Effector CD8-positive, alpha-beta T cell (primary cell): ENCODE results near the gene CCDC57.

Experiments used
- DNase-seq: peaks from one replicate; lab custom pipeline; 2025; lab: John Stamatoyannopoulos, UW

CCDC57 gene

DNA sequence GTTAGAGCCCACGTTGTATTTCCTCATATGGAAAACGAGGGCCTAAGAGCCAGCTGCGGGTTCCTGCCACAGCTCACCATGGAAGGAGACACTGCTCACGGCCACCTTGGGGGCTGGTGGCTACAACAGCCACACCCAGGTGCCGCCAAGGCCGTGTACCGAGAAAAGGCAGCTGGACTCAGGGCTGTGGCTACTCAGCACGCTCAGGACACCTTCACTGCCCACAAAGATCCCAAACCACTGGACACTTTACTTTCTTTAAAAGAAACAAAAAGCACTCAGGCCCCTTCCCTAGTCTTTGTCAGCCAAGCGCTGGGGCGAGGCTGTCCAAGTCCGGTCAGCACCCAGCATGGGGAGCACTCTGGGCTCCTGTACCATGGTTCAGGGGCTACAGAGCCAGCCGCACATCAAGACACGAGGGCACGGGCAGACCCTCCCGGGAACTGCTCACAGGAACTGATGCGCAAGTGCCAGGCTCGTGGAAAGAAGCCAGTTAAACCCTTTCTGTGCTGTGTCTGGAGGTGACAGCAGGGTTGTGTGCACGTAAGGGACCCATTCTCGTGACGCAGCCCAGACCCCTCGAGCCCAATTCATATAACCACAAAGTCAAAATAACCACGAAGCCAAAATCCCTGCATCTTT lies 34.7 kb upstream of the CCDC57 start:
- DNase-seq: no peak

DNA sequence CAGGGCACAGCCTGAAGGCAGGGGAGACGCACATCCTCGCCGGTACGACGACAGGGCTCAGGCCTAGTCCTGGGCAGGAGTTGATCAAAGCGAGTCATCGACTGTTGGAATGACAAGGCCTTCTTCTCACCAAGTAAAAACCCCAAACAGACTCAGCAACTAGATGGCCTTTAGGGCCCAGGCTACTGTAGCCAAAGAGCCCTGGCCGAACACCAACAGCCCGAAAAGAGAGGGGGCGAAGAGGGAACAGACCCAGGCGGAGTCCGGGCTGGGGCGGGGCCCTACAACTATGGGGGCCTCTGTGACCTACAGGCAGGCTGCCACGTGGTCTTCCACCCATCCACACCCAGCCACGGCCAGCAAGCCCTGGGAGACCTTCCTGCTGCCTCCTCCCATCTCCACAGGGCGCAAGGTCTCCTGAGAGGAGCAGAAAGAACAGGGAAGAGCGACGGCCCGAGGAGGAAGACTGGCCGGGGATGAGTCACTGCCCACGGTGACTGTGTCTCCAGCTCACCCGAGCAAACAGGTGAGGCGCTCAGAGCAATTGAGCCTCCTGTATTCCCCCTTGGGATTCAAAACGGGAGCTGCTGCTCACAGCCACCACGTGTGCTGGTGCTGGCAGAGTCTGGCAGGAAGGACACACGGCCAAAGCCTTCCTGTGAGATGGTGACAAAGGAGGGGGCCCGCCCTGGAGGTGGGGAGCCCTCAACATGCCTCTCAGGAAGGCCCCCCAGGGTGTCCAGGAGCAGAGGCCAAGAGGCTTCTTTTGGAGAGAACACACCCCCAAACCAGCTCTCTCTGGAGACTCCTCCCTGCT lies 33.9 kb upstream of the CCDC57 start:
- DNase-seq: no peak

DNA sequence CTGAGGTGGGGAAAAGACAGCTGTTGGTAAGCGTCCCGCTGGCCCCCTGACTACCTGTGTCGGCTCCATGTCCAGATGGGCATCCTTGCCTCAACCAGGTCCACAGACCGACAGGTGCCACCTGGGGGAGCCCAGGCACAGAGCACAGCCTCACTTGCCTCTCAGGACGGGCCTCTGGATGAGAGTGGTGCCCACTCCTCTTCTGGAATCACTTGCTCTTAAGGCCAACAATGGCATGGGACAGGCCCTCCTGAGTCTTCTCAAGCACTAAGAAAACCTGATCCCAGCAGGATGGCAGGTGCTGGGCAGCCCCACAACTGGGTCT lies 33.4 kb upstream of the CCDC57 start:
- no peak for DNase-seq

DNA sequence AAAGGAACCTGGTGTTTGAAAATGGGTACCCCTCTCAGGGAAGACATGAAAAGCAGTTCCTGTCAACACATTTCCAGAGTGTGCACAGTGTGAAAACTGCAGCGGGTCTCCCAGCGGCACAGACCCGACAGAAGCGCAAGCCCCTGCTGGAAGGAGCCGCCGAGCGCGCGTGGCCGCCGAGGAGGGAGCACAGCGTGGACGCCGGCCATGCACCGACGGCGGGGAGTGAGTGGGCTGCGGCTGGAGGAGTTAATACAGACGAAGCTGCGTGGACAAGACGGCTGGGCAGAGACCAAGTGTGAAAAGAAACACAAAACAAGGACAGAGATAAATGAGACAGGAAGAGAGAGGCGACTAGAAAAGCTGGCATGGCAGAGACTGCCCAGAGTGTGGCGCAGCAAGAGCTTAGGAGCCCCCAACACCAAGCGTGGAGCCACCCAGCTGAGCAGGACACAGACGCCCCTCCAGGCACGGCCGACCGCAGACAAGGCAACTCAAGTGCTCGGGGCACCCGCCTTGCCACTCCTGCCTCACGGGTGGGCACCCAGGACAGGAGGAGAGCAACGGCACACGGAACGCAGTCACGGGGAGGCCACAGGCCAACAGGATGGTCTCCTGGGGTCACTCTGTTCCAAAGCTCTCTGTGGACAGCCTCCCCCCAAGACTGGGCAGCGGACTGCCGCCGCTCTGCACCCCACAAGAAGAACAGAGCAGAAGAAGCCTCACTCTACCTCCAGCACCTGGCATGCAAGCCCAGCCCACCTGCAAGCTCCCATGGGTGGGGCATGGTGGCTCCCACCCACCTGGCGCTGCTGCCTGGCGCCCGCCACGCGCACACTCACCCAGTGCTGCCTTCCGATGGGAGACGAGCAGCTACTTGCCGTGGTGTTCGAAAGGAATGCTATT lies 32.7 kb upstream of the CCDC57 start:
- no peak for DNase-seq

DNA sequence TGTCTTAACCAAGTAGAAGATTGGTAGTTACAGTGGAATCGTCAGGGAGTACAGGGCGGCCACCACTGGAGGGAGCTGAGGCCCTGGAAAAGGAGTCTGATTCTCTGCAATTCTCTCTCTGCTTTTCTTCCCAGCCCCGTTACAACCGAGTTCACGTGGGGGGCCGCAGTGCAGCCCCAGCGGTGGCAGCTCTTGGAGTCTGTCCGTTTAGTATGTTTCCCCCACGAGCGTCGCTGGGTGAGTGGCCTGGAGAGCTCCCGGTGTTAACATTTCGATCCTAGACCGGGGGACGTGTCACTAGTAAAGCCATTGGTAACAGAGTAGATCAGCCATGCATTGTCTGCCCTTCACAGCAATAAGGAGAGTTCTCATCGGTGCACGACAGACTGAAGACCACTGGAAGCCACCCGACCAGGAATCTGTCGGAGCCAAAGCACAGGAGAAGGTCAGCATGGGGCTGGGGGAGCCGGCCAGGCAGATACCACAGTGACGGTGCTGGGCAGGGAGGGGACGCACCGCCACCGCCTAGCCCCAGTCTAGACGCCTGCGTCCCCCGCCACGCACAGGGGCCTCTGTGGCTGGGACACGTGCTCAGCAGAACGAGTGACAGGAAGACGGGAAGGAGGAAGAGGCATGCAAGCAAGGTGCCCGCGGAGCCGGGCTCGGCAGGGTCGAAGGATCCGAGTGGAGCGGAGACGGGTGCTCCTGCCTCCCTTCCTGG lies 31.9 kb upstream of the CCDC57 start:
- DNase-seq: no peak

DNA sequence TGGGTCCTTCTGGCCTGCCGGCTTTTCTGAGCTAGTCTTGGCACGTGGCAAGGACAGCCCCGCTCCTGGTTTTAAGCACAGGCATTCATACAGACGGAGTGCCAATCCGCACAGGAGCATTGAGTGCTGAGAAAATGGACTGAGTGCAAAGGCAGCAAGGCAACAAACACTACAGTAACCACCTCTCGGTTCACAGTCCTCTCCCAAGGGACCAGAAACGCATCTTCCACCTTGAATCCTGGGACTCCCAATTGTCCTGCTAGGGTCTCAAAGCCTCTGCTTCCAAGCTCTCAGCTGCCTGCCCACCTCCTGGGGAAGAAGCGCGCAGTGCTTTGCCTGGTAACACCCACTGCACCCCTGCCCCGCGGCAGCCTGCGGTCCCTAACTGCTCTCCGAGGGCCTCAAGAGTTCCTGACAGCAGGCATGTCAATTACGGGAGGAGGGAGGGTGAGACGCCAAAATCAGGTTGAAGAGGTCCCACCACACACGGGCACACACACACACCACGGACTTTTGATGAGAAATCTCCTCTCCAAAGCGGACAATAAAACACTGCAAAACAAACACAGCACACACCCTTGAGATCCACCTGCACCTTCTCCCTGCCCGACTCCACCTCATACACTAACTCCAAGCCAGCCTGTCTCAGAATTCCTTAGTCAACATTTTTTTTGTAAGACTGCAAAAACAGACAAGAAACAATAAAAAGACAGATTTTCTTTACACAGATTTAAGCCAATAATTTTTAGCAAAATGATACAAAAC lies 31.2 kb upstream of the CCDC57 start:
- no peak for DNase-seq

DNA sequence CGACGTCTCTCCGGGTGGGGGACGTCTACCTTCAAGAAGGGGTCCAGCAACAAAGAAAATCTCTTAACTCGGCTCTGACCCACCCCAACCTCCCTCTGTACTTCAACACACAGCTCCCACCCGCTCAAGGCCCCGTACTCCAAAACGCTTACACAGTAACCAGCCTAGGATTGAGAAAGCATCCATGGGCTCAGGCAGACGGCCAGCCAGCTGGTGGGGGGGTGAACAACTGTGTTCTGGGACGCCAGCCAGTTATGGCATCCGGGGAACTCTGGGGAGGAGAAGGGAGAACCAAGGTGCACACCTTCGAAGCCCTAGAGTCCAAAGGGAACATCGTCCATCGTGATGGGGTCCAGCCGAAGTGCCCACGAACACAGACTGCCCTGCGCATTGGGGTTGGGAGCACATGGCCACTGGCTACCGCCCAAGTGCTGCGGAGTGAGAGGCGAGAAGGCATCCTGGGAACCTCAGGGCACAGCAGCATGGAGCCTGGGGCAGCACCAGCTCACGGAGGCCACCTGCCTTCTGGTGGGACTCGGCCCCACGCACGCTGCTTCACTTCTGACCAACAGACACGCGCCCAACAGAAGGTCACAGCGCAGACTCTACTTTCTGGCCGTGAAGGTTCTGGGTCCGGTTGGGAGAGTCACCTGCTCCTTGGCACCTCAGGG lies 30.5 kb upstream of the CCDC57 start:
- no peak for DNase-seq

DNA sequence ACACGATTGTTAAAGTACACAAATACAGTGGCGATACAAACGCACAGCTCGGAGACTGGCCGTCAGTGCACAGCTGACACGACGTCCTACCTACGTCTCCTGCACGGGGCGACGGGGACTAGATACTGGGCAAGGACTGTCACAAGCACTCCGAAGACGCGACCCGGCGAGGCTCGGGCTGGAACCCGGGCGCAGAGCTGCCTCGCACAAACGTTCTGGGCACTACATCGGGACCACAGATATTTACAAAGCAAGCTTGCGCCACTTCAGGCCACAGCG lies 30.0 kb upstream of the CCDC57 start:
- DNase-seq: no peak

DNA sequence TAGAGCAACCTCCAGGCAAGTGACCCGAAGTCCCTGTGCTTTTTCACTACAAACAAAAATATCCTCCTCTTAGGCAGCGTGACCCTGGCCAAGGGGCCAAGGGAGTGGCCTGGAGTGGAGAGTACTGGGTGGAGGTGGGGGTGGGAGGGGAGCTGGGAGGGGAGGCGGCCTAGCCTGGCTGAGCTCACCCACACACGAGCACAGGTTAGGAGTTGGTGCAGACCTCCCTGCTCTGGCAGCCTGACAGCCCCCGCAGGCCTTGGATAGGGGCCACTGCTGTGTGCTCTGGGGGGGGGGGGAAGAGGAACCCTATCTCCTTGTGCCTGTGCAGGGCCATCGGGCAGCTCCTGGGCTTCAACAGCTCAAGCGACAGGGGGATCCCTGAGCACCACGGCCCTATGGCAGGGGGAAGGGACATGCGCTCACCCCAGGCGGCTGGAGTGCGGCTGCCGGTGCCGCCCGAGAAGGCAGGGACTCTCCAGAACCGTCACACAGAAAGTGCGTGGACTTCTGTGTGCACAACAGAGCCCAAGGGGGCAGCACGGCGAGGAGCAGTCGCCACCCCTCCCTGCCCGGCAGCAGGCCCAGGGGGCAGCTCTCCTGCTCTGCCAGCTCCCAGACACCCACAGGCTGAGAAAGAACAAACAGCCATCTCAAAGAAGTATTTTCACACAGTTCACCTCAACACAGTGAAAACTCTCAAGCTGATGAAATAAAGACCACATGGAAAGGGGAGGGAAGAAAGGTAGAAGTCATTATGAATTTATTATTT lies 29.5 kb upstream of the CCDC57 start:
- DNase-seq: no peak

DNA sequence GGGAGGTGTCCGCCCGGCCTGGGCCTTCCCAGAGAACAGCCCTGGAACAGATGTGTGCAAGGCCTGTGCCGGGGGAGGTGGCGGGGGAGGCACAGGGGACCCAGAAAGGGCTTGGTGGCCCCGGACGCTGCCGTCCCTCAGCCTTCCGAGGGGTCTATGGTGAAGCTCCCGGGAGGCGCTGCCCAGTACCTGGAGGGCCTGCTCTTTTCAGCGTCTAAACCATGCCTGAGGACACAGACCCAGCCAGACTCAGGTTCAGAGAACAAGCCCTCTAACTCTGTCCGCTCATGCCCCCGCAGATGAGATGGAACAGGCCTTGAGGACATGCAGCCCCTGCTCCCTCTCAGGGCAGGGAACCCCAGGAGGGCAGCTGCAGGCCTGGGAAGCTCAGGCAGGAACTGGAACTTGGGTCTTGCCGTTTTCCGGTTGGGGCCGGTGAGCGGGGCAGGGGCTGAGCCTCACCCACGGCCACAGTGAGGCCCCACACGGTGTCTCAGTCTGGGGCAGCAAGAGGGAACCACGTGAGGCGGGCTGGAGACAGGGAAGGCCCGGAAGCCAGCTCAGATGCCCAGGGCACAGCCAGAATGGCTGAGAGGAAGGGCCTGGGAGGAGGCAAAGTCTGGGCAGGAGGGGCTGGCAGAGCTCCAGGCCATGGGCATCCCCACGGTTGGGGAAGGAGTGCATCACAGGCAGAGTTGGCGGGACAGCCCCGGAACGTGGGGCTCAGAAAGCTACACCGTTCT lies 28.7 kb upstream of the CCDC57 start:
- no peak for DNase-seq

DNA sequence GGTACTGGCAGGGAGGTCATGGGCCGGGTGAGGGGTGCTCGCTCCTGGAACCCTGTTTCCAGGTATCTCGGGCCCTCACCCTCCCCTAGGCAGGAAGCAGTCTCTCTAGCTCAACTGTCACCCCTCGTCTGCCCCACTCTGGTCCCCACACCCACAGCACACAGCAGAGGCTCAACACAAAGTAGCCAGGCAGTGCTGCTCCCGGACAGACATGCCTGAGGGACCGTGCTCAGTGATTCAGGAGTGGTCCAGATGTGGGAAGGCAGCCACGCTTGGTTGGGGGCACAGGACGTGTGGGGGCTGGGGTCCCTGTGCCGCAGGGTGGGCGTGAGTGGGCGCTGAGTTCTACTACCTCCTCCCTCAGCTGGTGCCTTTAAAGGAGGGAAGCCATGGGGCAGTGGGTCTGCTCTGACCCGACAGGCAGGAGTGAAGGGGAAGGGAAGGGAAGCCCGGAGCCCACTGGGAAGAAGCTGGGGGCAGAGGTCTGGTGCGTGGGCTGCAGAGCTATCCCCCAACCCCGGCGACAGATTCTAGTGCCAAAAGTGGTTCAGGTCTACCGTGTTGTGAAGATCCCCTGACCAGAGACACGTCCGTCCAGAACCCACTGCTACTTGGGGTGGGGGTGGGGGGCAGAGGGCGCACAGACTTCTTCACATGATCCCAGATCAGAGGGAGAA lies 28.0 kb upstream of the CCDC57 start:
- DNase-seq: no peak

DNA sequence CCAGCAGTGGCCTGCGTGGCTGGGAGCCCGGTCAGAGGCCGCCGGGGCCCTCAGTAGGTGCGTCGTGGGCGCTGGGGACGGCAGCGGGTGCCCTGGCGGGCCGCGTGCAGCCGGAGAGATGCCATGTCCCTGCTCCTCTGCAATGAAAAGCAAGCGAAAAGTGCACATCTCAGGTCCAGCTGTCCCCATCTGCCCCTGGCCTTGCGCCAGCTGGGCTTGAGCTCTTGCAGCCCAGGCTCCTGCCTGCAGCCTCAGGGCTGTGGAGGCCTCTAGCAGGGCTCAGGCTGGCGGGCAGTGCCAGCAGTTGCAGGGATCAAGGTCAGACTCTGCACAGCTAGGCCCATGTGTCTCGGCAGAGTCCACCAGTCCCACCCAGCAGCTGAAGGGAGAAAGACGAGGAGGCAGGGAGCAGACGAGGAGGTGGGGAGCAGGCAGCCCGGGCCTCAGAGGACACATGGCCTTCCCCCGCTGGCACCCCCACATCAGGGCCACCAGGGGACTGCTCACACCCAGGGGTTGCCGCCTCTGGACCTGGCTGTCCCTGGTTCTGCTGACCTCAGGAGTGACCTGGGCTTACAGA lies 27.4 kb upstream of the CCDC57 start:
- no peak for DNase-seq

DNA sequence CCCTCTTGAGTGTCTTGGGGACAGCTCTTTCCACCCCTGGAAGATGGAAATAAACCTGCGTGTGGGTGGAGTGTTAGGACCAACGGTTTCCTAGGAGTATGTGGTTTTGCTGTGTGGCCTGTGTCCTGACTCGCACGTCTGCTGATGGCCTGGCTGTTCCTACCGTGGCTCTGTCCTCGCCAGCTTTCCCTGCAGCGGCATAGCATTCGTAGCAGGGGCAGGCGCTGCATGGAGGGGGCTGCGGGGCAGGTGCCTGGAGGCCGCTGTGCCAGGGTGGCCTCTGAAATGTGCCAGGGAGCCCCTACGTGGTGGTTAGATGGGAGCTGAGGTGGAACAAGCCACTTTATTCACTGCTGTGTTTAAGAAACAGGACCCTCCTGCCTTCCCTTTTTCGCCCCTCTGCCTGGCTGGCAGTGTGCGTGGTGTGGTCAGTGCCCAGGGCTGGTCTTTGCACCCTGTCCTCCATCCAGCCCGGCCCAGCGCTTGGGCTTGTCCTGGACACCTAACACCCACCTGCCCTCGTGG lies 26.8 kb upstream of the CCDC57 start:
- no peak for DNase-seq

DNA sequence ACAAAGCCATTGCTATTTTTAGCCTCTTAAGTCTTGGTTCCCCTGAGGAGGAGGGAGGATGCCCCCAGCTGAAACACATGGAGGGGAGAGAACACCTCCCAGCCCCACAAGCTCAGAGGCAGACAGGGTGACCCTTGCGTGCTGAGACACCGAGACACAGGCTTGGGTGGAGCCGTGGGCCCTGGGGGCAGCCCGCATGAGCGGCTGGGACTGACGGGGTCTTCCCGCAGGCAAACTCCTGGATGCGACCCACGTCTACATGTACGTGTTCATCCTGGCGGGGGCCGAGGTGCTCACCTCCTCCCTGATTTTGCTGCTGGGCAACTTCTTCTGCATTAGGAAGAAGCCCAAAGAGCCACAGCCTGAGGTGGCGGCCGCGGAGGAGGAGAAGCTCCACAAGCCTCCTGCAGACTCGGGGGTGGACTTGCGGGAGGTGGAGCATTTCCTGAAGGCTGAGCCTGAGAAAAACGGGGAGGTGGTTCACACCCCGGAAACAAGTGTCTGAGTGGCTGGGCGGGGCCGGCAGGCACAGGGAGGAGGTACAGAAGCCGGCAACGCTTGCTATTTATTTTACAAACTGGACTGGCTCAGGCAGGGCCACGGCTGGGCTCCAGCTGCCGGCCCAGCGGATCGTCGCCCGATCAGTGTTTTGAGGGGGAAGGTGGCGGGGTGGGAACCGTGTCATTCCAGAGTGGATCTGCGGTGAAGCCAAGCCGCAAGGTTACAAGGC lies 26.0 kb upstream of the CCDC57 start:
- DNase-seq: peak; percentile 53

DNA sequence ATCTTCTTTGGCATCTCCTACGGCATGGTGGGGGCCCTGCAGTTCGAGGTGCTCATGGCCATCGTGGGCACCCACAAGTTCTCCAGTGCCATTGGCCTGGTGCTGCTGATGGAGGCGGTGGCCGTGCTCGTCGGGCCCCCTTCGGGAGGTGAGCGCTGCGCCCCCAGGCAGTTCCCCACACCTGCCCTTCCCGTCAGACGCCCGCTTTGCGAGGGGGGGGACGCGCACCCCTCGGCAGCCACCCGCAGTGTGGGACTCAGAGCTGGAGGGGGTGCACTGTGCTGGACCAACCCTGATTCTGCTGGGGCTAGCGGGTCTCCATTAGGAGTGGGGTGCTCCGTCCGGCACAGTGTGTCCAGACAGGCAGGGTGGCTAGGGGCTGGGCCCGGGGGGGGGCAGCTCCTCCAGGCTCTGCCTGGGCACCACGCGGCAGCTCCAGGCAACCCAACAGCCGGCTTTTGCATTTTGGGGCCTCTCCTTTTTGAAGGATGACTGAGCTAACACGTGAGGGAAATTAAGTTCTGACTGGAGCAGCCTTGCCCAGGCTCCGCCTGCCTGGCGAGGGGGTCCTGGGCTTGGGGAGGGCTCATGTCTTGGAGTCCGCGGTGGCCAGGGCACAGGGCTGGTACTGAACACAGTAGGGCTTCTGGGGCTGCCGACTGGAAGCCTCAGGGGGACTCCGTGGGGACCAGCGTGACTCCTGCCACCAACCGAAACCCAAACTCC lies 25.3 kb upstream of the CCDC57 start:
- DNase-seq: no peak

DNA sequence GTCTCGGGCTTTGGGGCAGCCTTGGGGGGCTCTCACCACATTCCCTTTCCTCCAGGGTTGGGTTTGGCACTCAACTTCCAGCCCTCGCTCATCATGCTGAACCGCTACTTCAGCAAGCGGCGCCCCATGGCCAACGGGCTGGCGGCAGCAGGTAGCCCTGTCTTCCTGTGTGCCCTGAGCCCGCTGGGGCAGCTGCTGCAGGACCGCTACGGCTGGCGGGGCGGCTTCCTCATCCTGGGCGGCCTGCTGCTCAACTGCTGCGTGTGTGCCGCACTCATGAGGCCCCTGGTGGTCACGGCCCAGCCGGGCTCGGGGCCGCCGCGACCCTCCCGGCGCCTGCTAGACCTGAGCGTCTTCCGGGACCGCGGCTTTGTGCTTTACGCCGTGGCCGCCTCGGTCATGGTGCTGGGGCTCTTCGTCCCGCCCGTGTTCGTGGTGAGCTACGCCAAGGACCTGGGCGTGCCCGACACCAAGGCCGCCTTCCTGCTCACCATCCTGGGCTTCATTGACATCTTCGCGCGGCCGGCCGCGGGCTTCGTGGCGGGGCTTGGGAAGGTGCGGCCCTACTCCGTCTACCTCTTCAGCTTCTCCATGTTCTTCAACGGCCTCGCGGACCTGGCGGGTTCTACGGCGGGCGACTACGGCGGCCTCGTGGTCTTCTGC lies 24.6 kb upstream of the CCDC57 start:
- peak; percentile 16 for DNase-seq
